SK-N-DZ (cell line): ENCODE measurements around the gene DOK6. TPM values are rescaled to one million over a fixed set of nuclear protein-coding genes. Genes with fewer than 3 reads are reported as not detected.
A peak's percentile ranks its signal among the peaks of the same experiment; 100 is the strongest.
"Not testable (repeated sequence)": the region's sequence is repeated elsewhere in the genome, so short reads cannot be mapped to it uniquely, and the experiment has no call there.

Experiments
- DNase-seq: peaks from one replicate; pipeline ENCODE4 v3.0.0-alpha.2; 2015; ENCODE audit warnings: low spot score
- polyA plus RNA-seq, 2 experiments: library from polyadenylated mRNA; depleted of rRNA; stranded (reverse); fragments of >200 nt; gene quantifications; 2 replicates each; pipeline ENCODE4 v1.2.3, GENCODE V29; 2014

DOK6 gene
- 2.6 and 3.1 TPM in 2 replicates for polyA plus RNA-seq (2014; cell fraction: cytosol; rRNA removed)
- polyA plus RNA-seq (2014; cell fraction: nucleus; rRNA removed): 5.3 and 12.2 TPM in 2 replicates

DNA sequence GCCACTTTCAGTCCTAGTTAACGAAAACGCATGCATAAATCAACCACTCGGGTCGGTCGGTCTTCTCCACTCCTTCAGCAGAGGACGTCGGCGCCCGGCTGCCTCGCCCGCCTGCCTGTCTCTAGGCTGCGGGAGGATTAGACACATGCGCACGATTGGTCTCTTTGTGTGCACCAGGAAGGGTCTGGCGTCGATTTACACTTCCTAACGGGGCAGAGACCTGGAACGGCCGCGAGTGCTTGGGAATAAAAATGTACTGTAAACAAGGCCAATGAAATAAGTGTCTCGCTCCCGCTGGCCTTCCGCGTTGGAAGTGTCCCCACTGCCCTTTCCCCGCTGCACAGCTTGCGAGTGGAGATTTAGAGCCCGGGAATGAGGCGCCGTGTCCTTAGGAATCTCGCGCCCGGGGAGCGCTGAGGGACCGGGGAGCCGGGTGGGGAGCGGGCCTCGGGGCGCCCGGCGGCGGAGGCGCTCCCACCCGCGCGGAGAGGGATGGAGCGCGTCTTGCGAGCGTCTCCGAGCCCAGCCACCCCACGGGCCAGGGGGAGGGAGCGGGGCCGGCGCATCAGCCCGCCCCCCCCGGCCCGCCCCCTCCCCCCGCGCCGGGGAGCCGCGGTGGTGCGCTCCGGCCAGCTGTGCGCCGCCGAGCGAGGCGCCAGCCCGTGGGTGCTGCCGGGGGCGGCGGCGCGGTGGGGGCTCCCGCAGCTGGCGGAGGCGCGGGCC is at the start of gene DOK6:
DOK6 (plus strand) TSS at position 636 of the 723 bp plus-strand sequence.
- peak; percentile 92 for DNase-seq

- DNase-seq: no peak
Observed at GRCh38 chr18:69353023-69353422, 47.7 kb upstream of the DOK6 start.

GRCh38 chr18:69357590-69357989 is 43.1 kb upstream of the DOK6 start:
- DNase-seq: no peak

DNA sequence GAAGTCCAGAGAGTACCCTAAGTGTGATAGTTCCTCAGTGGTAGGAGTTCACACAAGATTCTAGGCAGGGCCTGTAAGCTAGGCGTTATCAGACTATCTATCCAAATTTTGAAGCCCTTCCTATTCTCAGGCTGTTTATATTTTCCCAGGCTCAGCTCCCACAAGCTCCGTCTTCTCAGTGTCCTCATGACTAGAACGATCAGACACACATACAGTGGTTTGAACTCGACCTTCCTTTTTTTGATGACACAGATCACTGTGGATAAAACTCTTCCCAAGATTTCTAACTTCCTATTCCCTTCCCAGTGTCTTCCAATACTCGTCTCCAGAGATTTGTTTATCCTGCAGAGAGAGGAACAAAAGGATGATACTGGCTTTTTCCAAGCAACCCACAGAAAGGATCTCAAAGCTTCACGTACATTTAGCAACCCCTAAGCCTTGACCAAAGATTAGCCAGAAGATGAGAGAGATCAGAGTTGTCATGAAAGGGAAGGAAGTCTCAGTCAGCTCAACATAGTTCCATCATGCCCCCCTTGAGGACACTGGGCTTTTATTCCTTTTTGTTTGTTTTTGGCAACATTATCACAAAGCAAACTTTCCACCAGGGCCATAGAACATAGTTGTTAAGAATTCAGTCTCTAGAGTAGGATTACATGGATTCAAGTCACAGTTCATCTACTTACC is 42.3 kb upstream of the DOK6 start:
- no peak for DNase-seq

DNA sequence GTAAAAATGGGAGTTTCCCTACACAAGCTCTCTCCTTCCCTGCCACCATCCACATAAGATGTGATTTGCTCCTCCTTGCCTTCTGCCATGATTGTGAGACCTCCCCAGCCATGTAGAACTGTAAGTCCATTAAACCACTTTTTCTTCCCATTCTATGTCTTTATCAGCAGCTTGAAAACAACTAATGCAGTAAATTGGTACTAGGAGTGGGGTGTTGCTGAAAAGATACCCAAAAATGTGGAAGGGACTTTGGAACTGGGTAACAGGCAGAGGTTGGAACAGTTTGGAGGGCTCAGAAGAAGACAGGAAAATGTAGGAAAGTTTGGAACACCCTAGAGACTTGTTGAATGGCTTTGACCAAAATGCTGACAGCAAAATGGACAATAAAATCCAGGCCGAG is 40.9 kb upstream of the DOK6 start:
- DNase-seq: not testable (repeated sequence)

GRCh38 chr18:69364930-69365329 is 35.8 kb upstream of the DOK6 start:
- DNase-seq: no peak

DNA sequence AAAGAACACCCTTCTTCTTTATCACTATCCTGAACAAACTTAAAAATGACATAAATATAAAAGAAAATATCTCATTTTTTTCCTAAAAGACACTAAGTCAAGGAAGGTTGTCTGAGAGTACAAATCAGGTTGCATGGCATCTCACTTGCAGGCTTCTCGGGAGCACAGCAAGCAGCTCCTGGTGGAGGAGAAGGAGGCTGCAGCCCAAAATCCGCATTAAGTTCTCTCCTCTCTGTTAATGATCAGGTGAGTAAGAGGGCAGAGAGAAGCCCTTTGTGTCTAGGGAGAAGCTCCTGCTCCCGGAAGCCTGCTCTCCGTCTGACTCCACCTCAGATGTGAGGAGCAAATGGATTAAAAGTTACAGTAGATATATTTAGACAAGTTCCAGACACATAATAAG is 35.0 kb upstream of the DOK6 start:
- DNase-seq: no peak

GRCh38 chr18:69367104-69367503 is 33.6 kb upstream of the DOK6 start:
- no peak for DNase-seq

GRCh38 chr18:69371729-69372128 is 29.0 kb upstream of the DOK6 start:
- DNase-seq: no peak

GRCh38 chr18:69380324-69380723 is 20.4 kb upstream of the DOK6 start:
- no peak for DNase-seq

DNA sequence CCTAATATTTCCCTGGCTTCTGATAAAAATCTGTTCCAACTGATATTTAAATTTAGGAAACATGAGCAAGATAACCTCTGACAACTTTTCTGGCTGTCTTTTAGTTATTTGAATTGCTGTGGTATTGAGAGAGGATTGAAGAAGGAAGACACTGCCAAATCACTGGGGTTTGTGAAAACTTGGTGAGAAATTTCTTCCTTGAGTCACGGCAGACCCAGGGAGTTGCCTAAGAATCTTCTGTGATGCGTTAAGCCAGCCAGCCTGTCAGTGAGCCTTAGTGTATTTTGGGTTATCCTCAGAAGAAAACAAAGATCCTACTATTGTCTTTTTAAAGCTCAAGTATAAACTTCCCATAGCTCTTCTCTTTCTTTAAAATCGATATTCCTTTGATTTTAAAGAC is 17.5 kb upstream of the DOK6 start:
- DNase-seq: no peak

DNA sequence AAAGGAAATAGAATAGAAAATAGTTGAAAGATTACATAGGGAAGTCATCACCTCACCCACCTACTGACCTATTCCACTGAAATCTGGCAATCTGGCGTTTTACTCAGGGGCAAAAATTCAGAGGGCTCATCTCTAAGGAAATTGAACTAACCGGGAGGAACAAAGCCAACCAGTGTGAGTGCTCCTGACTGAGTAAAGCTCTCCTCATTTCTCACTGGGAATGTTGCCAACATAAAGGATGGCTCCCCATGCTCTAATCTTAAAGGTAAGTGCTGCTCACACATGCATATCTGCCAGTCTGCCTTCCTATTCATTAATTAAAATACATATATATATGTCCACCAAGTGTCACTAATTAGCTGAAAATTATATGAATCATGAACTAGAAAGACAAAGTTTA is 13.5 kb upstream of the DOK6 start:
- DNase-seq: no peak

GRCh38 chr18:69388222-69388621 is 12.5 kb upstream of the DOK6 start:
- DNase-seq: peak; percentile 18

- DNase-seq: no peak
Observed at GRCh38 chr18:69397096-69397495, 3.6 kb upstream of the DOK6 start.

DNA sequence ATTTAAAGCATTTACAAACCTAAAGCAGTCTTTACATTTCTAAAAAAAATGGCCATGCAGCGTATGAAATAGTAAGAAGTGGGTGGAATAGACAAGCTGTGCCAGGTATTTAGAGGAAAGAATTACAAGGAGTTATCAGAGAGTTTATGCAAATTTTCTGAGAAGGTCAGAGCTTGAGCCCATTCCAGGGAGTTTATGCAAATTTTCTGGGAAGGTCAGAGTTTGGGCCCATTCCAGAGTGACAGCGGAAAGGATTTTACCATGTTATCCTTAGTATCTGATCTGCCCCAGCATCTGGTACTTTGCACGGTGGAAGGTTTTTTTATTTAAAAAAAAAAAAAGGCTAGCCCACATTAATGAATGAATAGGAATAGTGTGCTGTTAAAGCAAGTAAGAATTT is 1.4 kb upstream of the DOK6 start:
- no peak for DNase-seq

- DNase-seq: no peak
Observed at GRCh38 chr18:69400976-69401225, 213 bp downstream of the DOK6 start.

DNA sequence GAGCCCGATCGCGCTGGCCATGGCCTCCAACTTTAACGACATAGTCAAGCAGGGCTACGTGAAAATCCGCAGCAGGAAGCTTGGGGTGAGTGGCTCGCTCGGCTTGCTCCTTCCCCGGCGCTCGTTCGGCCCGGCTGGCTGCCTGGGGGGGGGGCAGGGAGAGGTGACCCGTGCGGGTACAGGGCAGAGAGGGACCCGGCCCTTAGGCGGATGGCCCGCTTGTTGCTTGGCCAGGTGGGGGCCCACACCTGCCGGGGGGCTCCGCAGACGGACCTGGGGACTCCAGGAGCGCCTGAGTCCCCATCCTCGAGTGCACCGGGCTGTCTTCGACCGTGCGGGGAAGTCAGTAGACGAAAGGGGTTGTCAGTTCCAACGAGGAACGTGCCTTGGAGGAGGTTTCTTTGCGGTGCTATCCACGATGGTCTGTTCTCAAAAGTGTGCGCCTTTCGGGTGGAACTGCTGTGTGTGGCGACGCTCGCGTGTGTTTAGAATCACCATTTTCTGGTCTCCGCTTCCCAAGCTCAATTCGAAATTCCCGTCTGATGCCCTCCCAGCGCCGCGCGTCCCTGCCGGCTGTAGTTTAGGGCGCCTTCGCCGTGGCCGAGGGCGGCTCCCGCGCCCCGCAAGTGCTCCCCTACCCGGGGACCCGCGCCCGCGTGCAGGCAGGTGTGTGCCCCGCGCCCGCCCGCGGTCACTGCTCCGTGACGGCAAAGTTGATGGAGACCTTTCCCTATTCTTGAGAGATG is 711 bp downstream of the DOK6 start:
- peak; percentile 46 for DNase-seq

DNA sequence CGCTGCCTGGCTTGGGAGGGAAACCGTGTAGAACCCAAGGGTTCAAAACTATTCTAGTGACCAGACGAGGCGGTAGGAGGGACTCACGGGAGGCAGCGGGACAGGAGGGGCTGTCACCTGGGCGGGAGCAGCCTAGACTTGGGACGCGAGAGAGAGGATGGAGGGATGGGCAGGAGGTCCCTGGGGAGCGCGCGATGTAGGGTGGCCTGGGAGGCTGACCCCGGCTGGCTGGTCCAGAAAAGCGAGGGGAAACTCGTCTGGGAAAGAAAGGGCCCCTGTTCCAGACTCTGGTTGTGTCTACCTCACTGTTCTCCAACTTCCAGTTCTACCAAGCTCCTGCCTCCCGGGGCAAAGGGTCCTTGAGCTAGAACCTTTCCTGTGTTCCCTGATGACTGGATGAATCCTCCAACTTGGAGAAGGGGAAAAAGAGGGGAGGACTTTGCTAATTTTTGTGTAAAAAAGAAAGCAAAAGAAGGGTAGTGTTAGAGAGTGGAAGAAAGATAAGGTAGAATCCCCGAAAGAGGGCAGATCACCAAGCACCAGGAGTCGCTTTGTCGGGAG is 1.4 kb downstream of the DOK6 start:
- DNase-seq: peak; percentile 31

DNA sequence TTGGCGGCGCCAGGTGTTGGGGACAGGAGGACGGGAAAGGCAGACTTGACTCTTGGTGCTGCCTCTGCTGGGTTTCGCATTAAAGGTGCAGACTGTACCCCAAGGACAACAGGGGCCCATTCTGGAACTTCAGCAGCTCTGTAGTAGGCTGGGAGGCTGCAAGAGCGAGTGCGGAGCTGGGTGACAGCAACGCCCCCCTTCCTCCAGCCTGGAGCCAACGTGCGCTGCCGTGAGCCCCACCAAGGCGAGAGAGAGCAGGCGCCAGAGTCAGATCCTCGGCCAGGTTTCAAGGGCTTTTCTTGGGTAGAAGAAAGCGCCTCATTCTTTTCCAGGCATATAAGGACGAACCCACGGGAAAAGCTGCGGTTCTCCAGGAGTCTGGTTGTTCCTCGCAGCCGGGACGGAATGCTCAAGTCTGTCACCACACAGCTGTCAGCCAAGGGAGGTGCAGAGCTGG is 1.9 kb downstream of the DOK6 start:
- peak; percentile 21 for DNase-seq

DNA sequence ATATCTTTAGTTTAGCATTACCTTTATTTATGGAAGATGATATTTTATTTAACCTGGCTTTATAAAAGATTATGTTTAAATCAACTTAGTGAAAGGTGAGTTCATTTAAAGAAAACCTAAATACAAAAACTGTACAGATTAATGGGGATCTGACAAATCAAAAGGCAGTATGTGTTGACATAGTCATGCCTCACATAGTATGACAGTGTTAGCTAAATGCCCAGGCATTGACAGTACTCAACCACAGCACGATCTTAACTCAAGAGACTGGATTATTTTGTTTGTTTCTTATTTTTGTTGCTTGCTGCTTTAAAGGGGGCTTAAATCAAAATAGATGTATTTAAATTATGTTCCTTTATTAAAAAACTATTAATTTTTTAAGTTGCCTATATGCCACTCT is 7.8 kb downstream of the DOK6 start:
- no peak for DNase-seq

GRCh38 chr18:69411199-69411598 is 10.5 kb downstream of the DOK6 start:
- DNase-seq: no peak

- DNase-seq: no peak
Observed at GRCh38 chr18:69414184-69414583, 13.5 kb downstream of the DOK6 start.
